ENCODE measurements around the gene COL1A1. TPM values are rescaled to one million over a fixed set of nuclear protein-coding genes. Genes with fewer than 3 reads are reported as not detected.

The COL1A1 gene
- total and polyA plus RNA-seq, 2 of the 13 experiments (the other 11 are each of a cell fraction or from before 2014, with no cell fraction given) = 0.05 TPM; not detected in 1

DNA sequence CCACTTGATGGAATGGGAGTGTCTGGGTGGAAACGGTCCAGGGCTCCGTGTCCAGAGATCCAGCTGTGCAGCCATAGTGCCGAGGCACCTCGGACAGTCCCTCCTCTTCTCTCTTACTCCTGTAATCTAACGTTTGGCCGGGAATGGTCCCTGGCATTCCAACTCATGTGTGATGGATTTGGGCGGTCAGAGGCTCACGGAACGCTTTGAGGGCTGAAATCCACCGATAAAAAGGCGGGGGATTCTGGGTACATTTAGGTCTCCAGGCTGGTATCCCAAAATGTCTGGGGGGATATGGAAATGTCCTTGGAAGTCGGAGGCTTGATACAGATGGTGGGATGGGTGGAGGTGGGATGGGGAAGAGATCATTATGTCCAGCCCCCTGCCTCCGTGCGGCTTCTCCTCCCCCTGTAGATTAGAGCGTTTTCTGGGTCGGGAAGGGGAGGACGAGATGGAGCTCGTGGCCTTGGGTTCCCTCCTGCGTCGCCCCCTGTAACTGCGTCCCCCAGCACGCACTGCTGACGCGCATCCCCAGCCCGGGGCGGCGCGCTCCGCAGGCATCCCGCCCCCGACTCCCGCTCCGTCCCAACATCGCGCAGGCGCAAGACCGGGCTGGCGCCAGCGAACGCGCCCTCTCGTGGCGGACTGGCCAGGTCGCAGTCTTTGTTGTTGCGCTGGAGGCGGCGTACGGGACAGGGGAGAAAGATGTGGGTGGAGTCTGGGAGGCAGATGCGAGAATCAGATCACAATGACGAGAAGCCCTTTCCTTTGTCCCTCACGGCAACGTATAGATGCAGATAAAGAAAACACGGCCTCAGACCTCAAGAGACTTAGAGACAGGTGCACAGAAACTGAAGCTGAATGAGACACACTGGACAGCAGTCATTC is 40.2 kb downstream of the COL1A1 start (continued):
- TF ChIP-seq ATF7 (IDR thresholded peaks at IDR 0.05) (no peak), ATF7 (CRISPR knock-in tag; IDR thresholded peaks at IDR 0.05) (no peak), ZNF784 (CRISPR knock-in tag; IDR thresholded peaks at IDR 0.05; ENCODE audit: borderline replicate concordance) (no peak), MYC (CRISPR knock-in tag; IDR thresholded peaks at IDR 0.05; ENCODE audit: borderline replicate concordance) (no peak), JARID2 (CRISPR knock-in tag; IDR thresholded peaks at IDR 0.05; ENCODE audit: insufficient replicate concordance) (no peak), ZNF468 (CRISPR knock-in tag; IDR thresholded peaks at IDR 0.05) (no peak), ZNF331 (CRISPR knock-in tag; IDR thresholded peaks at IDR 0.05) (peak; percentile 74), THAP8 (CRISPR knock-in tag; IDR thresholded peaks at IDR 0.05; ENCODE audit: borderline replicate concordance) (no peak), ZBTB7B (CRISPR knock-in tag; IDR thresholded peaks at IDR 0.05) (peak; percentile 63; the same call in 1 of the 2 replicates), SP5 (CRISPR knock-in tag; IDR thresholded peaks at IDR 0.05; ENCODE audit: borderline replicate concordance, low read depth) (peak; percentile 83; the same call in 1 of the 2 replicates), ZNF552 (CRISPR knock-in tag; IDR thresholded peaks at IDR 0.05; ENCODE audit: borderline replicate concordance) (no peak), FUBP1 (CRISPR knock-in tag; IDR thresholded peaks at IDR 0.05; ENCODE audit: borderline replicate concordance) (0 out of 2 replicates have a peak, but pooled peaks have one; percentile 62), KAT8 (CRISPR knock-in tag; IDR thresholded peaks at IDR 0.05) (0 out of 2 replicates have a peak, but pooled peaks have one; percentile 56), NFATC3 (CRISPR knock-in tag; IDR thresholded peaks at IDR 0.05) (no peak), KLF9 (CRISPR knock-in tag; IDR thresholded peaks at IDR 0.05; ENCODE audit: low read depth) (no peak), EEA1 (CRISPR knock-in tag; IDR thresholded peaks at IDR 0.05; ENCODE audit: borderline replicate concordance) (no peak), ZHX1 (CRISPR knock-in tag; IDR thresholded peaks at IDR 0.05; ENCODE audit: low read depth) (no peak), ZFP91 (CRISPR knock-in tag; IDR thresholded peaks at IDR 0.05; ENCODE audit: borderline replicate concordance) (peak; percentile 95), MYNN (CRISPR knock-in tag; IDR thresholded peaks at IDR 0.05; ENCODE audit: low read depth) (0 out of 2 replicates have a peak, but pooled peaks have one; percentile 28), RFX3 (CRISPR knock-in tag; IDR thresholded peaks at IDR 0.05) (no peak), ZFP36 (IDR thresholded peaks at IDR 0.05; ENCODE audit: borderline replicate concordance, low read depth, low read length, partially characterized antibody) (peak; percentile 7)
